A549 (cell line): ENCODE results near the gene TRMT44.

ENCODE experiments used
- CBX2 ChIP-seq: fragments of 200-600 bp; sonication (generic); IDR thresholded peaks from 2 replicates; pipeline ENCODE4 v1.6.1; 2016; ENCODE audit warnings: low read depth, mild to moderate bottlenecking, borderline replicate concordance
- CHD2 ChIP-seq: fragments of 150-350 bp; IDR thresholded peaks from 2 replicates; pipeline ENCODE4 v1.6.1; 2014; ENCODE audit warnings: low read length; ENCODE audit not compliant: partially characterized antibody
- EP300 ChIP-seq, 2 experiments: fragments of >200 bp; sonication (Bioruptor Twin); formaldehyde crosslinking; IDR thresholded peaks; 2 replicates in 1 of 2; 3 replicates in 1 of 2; pipeline ENCODE4 v1.6.1; 2016 to 2017
- ESRRA ChIP-seq: fragments of 150-350 bp; IDR thresholded peaks from 2 replicates; pipeline ENCODE4 v1.6.1; 2014; ENCODE audit warnings: mild to moderate bottlenecking, low read length, borderline replicate concordance
- TF ChIP-seq, protein P1 (sequence below): IDR thresholded peaks from 2 replicates; pipeline ENCODE4 v1.6.1; 2012

- no peak for TF ChIP-seq CHD2
- no peak for TF ChIP-seq CBX2
- TF ChIP-seq, protein P1, sequence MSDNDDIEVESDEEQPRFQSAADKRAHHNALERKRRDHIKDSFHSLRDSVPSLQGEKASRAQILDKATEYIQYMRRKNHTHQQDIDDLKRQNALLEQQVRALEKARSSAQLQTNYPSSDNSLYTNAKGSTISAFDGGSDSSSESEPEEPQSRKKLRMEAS = no peak
- no peak for TF ChIP-seq EP300 (IDR thresholded peaks at IDR 0.05)
- TF ChIP-seq ESRRA = no peak
These were observed 29.0 kb downstream of the TRMT44 start for GRCh38 chr4:8469550-8469949.
